ENCODE measurements around the gene CUL2.
"Not testable (repeated sequence)": the region's sequence is repeated elsewhere in the genome, so short reads cannot be mapped to it uniquely, and the experiment has no call there.

CUL2 gene

DNA sequence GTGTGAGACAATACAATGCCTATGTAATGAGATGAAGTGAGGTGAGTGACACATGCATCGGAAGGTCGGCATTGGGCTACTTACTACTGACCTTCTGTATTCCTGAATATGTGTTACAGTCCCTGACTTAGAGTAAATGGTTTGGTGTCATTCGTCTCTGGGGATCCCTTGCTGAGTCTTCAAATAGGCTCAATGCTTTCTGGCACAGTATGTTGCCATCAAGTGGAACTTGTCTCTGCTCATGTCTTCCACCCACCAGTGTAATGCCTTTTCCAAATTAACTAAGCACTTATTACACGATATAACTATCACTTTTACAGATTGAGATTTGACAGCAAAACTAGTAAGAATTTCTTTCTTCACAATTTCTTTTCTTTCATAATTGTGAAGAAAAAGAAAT is 10.9 kb downstream of the CUL2 start:
- DNase-seq, result no peak

DNA sequence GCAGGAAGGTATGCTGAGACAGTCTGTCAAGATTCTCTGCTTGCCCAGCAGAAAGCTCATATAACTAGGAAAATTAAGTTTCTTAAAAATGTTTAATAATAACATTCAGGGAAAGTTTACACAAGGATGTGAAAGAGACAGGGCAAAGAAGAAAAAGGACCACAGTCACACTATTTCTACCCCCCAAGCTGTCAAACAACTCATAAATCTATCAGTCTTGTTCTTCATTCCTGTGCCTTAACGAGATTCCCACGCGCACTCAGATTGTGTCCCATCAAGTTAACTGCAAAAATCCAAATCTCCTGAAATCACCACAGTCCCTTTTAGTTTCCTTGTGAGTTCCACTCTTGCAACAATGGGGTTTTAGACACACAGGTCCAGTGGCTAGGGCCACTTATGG is 14.9 kb downstream of the CUL2 start:
- no peak for DNase-seq

GRCh38 chr10:35074266-35074665 is 15.9 kb downstream of the CUL2 start:
- no peak for DNase-seq

DNA sequence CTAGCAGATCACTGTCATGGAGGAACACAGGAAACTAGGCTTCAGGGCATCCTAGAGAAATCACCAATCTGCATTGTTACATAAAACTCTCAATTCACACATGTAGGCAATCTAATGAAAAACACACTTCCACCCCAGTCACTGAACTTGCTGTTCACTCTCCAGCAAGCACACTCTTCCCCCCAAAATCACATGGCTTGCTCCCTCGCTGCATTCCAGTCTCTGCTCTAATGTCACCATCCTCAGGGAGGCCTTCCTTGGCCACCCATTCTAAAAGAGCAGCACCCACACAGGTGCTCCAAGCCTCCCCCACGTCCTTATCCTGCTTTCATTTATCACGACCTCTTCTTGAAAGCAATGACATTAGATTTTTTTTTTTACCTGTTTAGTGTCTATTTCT is 19.6 kb downstream of the CUL2 start:
- DNase-seq, result no peak

DNA sequence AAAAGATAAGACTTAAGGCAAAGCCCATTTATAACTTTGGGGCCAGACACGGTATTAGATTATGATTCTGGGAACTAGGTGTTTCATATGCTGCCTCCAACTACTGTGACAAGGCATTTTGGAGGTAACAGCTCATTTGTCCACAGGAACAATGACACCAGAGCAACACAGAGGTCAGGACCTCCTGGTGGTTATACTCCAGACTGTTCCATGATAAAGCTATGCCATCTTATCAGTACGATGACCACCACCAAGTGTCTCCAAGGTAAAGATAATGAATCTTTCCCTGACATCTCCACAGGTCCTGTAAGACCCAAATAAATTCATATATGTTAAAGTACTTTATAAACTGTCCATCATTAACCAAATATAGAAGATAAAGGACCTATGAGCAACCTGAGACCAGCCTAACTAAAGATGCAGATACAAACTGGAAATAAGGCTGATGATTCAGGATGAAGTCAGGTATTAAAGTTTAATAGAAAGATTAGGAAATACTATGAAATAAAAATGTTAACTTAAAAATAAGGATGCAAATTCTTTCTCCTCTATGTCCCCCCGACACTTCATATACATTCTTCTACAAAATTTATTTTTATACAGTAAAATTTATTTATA is 26.2 kb downstream of the CUL2 start:
- no peak for DNase-seq

GRCh38 chr10:35059481-35059880 is 30.7 kb downstream of the CUL2 start:
- no peak for DNase-seq

GRCh38 chr10:35058686-35059085 is 31.5 kb downstream of the CUL2 start:
- DNase-seq, result no peak

DNA sequence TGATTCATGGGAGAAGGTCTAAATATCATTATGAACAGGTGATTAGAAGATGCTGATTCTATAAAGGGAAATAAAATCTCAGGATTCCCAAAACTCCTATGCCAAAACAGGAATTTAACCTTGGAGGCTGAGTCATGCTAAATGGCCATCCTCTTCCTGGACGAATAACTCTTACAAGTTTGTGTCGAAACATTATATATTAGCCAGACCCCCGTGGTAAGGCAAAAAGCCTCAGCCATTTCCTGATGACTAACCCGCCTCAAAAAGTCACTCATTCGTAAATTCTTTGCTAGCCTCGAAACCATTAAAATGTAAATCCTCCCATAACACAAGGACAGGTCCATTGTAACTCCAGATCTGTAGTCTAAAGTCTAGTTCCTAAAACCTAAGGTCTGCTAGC is 32.0 kb downstream of the CUL2 start:
- DNase-seq, result no peak

DNA sequence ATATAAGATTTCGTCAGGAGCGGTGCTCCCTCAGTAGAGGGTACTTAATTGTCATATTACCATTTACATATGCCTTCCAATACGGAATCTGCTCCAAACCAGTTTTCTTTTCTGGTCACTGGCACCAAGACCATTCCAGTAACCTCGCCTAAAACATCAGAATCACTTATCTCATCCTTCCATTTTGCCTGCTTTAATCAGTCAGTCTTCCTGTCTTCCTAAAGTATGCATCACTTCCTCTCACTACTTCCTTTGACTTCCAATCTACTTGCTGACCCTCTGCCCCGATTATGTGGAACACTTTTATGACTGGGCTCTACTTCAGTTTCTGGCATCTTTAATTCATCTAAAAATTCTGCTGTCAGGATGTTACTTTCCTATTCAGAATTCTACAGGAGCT is 33.5 kb downstream of the CUL2 start:
- DNase-seq, result no peak

GRCh38 chr10:35056133-35056532 is 34.0 kb downstream of the CUL2 start:
- DNase-seq, result no peak

GRCh38 chr10:35050568-35050967 is 39.6 kb downstream of the CUL2 start:
- no peak for DNase-seq

GRCh38 chr10:35046074-35046473 is 44.1 kb downstream of the CUL2 start:
- no peak for DNase-seq

DNA sequence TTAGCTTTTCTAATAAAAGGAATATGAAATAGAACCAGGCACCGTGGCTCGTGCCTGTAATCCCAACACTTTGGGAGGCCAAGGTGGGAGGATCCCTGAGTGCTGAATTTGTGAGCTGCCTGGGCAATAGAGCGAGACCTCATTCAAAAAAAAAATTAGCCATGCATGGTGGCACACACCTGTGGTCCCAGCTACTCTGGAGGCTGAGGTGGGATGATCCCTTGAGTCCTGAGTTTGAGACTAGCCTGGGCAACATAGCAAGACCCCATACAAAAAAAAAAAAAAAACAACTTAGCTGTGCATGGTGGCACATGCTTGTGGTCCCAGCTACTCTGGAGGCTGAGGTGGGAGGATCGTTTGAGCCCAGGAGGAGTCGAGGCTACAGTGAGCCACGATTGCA is 44.9 kb downstream of the CUL2 start:
- DNase-seq, result not testable (repeated sequence)

DNA sequence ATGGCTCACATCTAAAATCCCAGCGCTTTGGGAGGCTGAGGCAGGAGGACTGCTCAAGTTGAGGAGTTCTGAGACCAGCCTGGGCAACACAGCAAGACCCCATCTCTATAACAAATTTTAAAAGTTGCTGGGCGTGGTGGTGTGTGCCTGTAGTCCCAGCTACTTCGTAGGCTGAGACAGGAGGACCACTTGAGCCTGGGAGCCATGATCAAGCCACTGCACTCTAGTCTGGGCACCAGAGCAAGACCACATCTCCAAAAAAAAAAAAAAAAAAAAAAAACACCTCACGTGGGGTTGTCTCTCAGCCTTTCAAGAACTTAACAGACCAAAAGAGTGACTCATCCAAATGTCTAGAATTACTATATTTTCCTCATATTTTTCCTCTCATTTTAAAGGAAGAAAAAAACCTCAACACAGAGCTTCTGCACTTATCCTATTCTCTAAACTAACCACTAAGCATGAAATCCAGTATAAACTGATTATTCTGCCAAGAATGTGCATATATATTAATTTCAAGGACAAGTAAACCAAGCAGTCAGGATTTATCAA is 46.3 kb downstream of the CUL2 start:
- DNase-seq, result no peak

- DNase-seq, result no peak
Observed at GRCh38 chr10:35042783-35043182, 47.4 kb downstream of the CUL2 start.

- no peak for DNase-seq
Observed at GRCh38 chr10:35041502-35041879, 48.6 kb downstream of the CUL2 start.

- DNase-seq, result no peak
Observed at GRCh38 chr10:35040760-35041501, 49.2 kb downstream of the CUL2 start.

DNA sequence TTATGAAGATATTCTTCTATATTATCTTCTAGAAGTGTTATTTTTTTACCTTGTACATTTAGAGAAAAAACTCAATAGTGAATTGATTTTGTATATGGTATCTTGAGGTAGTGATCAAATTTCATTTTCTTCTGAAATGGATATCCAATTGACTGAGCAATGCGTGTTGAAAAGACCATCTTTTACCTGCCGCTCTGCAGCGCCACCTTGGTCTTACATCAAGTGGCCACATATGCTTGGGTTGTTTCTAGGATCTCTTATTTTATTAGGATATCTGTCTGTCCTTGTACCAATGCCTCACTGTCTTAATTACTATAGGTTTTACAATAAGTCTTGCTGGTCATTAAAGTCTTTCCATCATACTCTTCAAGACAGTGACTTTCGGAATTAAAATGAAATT is 53.0 kb downstream of the CUL2 start:
- DNase-seq, result no peak

DNA sequence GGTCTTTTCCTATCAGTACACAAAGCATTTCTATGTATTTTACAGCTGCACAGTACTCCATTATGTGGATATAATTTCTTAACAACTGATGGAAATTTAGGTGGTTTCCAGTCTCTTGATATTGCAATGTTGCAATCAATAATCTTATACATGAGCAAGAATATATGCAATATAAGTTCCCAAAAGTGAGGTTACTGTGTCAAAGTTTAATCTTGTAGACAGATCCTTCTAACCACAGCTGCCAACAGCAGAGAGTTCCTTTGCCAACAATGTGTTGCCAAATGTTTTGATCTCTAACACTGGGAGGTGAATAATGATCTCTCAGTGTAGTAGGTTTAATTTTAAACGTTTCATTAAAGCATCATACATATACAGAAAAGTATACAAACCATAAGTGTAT is 54.5 kb downstream of the CUL2 start:
- DNase-seq, result no peak

GRCh38 chr10:35027567-35027966 is 62.6 kb downstream of the CUL2 start:
- no peak for DNase-seq

GRCh38 chr10:35025916-35026315 is 64.2 kb downstream of the CUL2 start:
- DNase-seq, result no peak

DNA sequence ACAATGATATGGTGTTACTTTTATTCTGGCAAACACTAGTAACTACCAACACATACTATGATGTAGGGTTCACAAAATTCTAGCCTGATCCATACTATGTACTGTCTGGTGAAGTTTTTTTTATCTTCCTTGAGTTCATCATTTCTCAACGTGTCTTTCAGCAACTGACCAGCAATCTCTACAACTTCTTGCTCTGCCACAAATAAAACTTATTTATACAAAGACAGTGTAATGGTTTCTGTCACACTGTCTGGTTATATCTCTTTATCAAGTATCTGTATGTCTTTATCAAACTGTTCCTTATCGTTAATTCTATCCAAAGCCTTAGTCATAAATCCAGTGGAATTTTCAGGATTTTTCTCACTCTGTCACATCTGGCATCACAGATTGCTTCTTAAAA is 69.7 kb downstream of the CUL2 start:
- DNase-seq, result no peak

- no peak for DNase-seq
Observed at GRCh38 chr10:35019041-35020024, 70.8 kb downstream of the CUL2 start.
